Lower leg skin (tissue), 3 donors: ENCODE data around the gene SPATA45.

Experiments used
- CTCF ChIP-seq, 3 donors: fragments of 450-650 bp; IDR thresholded peaks; one replicate each; pipeline ENCODE4 v1.5.1; 2016; ENCODE audit warnings: antibody characterized with exemption in 3 of 3, mild to moderate bottlenecking in 3 of 3, moderate library complexity in 2 of 3
- POLR2A ChIP-seq, 2 donors: fragments of 450-650 bp; IDR thresholded peaks; one replicate each; pipeline ENCODE4 v1.6.1; 2016 to 2017; ENCODE audit warnings: antibody characterized with exemption in 2 of 2, mild to moderate bottlenecking in 1 of 2, moderate library complexity in 1 of 2

GRCh38 chr1:212819726-212820125, 27.7 kb downstream of the SPATA45 start:
- TF ChIP-seq CTCF (IDR thresholded peaks at IDR 0.05): no peak
- TF ChIP-seq POLR2A (IDR thresholded peaks at IDR 0.05): no peak
